HEK293 (cell line): ENCODE measurements around the gene PLEKHA7.

Source experiments
- CTCF ChIA-PET: fragments of 350-600 bp; formaldehyde crosslinking; extraction: SDS; loops from one replicate; lab custom pipeline; 2021; ENCODE audit warnings: antibody characterized with exemption; lab: Yijun Ruan, JAX
- POLR2A ChIA-PET: fragments of 300-600 bp; formaldehyde crosslinking; extraction: SDS; loops from one replicate; lab custom pipeline; 2020; ENCODE audit warnings: antibody characterized with exemption, inconsistent platforms; lab: Yijun Ruan, JAX
- H3K27ac ChIP-seq: fragments of 200-500 bp; sonication (Bioruptor generic); 2 replicates; pipeline ENCODE4 v1.5.1; 2014; ENCODE audit warnings: low read depth, low read length, control low read depth, inconsistent platforms; ENCODE audit errors: extremely low read depth
- H3K36me3 ChIP-seq, 2 experiments: fragments of 200-500 bp in 1 of 2; sonication (Bioruptor generic) in 1 of 2; 1 replicate in 1 of 2; 2 replicates in 1 of 2; pipeline ENCODE4 v1.5.1; 2014 to 2017; ENCODE audit warnings: inconsistent platforms in 2 of 2, low read length in 2 of 2; ENCODE audit not compliant: control insufficient read depth in 2 of 2, insufficient read depth in 1 of 2
- H3K4me1 ChIP-seq: fragments of 200-500 bp; sonication (Bioruptor generic); 2 replicates; pipeline ENCODE4 v1.5.1; 2014; ENCODE audit warnings: mild to moderate bottlenecking, low read length, inconsistent platforms; ENCODE audit not compliant: control insufficient read depth, insufficient read depth
- H3K4me3 ChIP-seq: 2 replicates; pipeline ENCODE4 v1.5.1; 2011; ENCODE audit warnings: low read depth, mild to moderate bottlenecking, control low read depth, low read length, moderate library complexity
- H3K9me3 ChIP-seq: fragments of 200-500 bp; sonication (Bioruptor generic); 2 replicates; pipeline ENCODE4 v1.5.1; 2014; ENCODE audit warnings: low read depth, low read length, inconsistent platforms; ENCODE audit not compliant: control insufficient read depth, insufficient read depth
- PATZ1 ChIP-seq: fragments of 450-650 bp; formaldehyde crosslinking; IDR thresholded peaks from 2 replicates; pipeline ENCODE4 v1.5.1; 2016; ENCODE audit warnings: missing biosample characterization, missing genetic modification characterization
- PRDM10 ChIP-seq: fragments of 450-650 bp; formaldehyde crosslinking; IDR thresholded peaks from 2 replicates; pipeline ENCODE4 v1.5.1; 2016; ENCODE audit warnings: missing biosample characterization, missing genetic modification characterization
- PRDM2 ChIP-seq: fragments of 450-650 bp; formaldehyde crosslinking; IDR thresholded peaks from 2 replicates; pipeline ENCODE4 v1.5.1; 2016; ENCODE audit warnings: missing biosample characterization, missing genetic modification characterization, borderline replicate concordance
- YY2 ChIP-seq: fragments of 450-650 bp; formaldehyde crosslinking; IDR thresholded peaks from 2 replicates; pipeline ENCODE4 v1.5.1; 2016; ENCODE audit warnings: missing biosample characterization, missing genetic modification characterization
- ZBTB7A ChIP-seq: fragments of 450-650 bp; formaldehyde crosslinking; IDR thresholded peaks from 2 replicates; pipeline ENCODE4 v1.5.1; 2016; ENCODE audit warnings: low read depth, missing biosample characterization, missing genetic modification characterization
- ZNF138 ChIP-seq: fragments of 450-650 bp; formaldehyde crosslinking; IDR thresholded peaks from 2 replicates; pipeline ENCODE4 v1.5.1; 2016; ENCODE audit warnings: missing biosample characterization, missing genetic modification characterization, borderline replicate concordance
- ZNF157 ChIP-seq: fragments of 450-650 bp; formaldehyde crosslinking; IDR thresholded peaks from 2 replicates; pipeline ENCODE4 v1.5.1; 2016; ENCODE audit warnings: missing biosample characterization, missing genetic modification characterization
- ZNF175 ChIP-seq: fragments of 450-650 bp; formaldehyde crosslinking; IDR thresholded peaks from 2 replicates; pipeline ENCODE4 v1.5.1; 2016; ENCODE audit warnings: missing biosample characterization, missing genetic modification characterization
- ZNF248 ChIP-seq: fragments of 450-650 bp; formaldehyde crosslinking; IDR thresholded peaks from 2 replicates; pipeline ENCODE4 v1.5.1; 2017; ENCODE audit warnings: missing biosample characterization, missing genetic modification characterization
- ZNF292 ChIP-seq: fragments of 450-650 bp; formaldehyde crosslinking; IDR thresholded peaks from 2 replicates; pipeline ENCODE4 v1.5.1; 2016; ENCODE audit warnings: low read depth, missing biosample characterization, missing genetic modification characterization, borderline replicate concordance
- ZNF521 ChIP-seq: fragments of 450-650 bp; formaldehyde crosslinking; IDR thresholded peaks from 2 replicates; pipeline ENCODE4 v1.5.1; 2017; ENCODE audit warnings: missing biosample characterization, mild to moderate bottlenecking, missing genetic modification characterization
- ZNF561 ChIP-seq: fragments of 450-650 bp; IDR thresholded peaks from 2 replicates; pipeline ENCODE4 v1.5.1; 2018; ENCODE audit warnings: missing biosample characterization, missing genetic modification characterization, borderline replicate concordance
- ZNF571 ChIP-seq: fragments of 450-650 bp; formaldehyde crosslinking; IDR thresholded peaks from 2 replicates; pipeline ENCODE4 v1.5.0; 2017; ENCODE audit warnings: missing biosample characterization, missing genetic modification characterization
- ZNF585B ChIP-seq: fragments of 450-650 bp; formaldehyde crosslinking; IDR thresholded peaks from 2 replicates; pipeline ENCODE4 v1.5.1; 2016; ENCODE audit warnings: missing biosample characterization, missing genetic modification characterization
- ZNF626 ChIP-seq: fragments of 450-650 bp; sonication (Bioruptor Pico); formaldehyde crosslinking; IDR thresholded peaks from 2 replicates; pipeline ENCODE4 v1.5.1; 2018; ENCODE audit warnings: missing biosample characterization, missing genetic modification characterization, inconsistent platforms
- ZNF701 ChIP-seq: fragments of 450-650 bp; formaldehyde crosslinking; IDR thresholded peaks from 2 replicates; pipeline ENCODE4 v1.5.1; 2016; ENCODE audit warnings: missing biosample characterization, missing genetic modification characterization
- TF ChIP-seq, protein P1 (sequence below): fragments of 450-650 bp; formaldehyde crosslinking; conservative IDR thresholded peaks from 2 replicates; pipeline ENCODE4 v1.5.1; 2016; ENCODE audit warnings: low read depth, missing biosample characterization, missing genetic modification characterization

PLEKHA7 gene

GRCh38 chr11:16749666-16750065 lies 264.5 kb downstream of the PLEKHA7 start:
- CTCF ChIA-PET: no interaction called here
- Histone ChIP-seq H3K4me3 (no peak overlapping the region), H3K9me3 (no peaks in the 10 kb centered on the region), H3K27ac (no peak overlapping the region), H3K36me3 (peaks cover 34 to 99% of the 10 kb centered on the region in 2 experiments), H3K4me1 (no peaks in the 10 kb centered on the region)
- POLR2A ChIA-PET: interaction anchor here (0.6 to 1.1 kb wide), 3 partner anchors 9 to 260 kb away, joined by 3 to 5 read pairs (median 3); no protein-coding TSS in a partner anchor
- no peak for TF ChIP-seq YY2 (tag by site-specific recombination)

DNA sequence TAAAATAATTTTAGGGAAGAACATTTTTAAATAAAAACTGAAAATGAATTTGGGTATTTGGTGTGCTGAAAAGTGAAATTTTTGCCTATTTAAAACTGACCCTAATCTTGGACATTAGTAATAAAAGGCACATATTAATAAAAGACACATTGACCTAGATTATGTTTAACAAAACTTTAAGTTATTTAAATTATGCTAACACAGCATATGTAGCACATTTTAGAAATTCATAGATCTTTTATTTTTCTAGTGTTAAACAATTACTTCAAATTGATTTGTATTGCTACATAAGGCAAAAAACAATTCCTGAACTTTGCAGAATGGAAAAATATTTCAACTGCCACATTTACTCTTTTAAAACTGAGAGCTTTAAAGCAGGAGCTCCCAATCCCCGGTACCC lies 265.1 kb downstream of the PLEKHA7 start:
- no peak overlapping the region for H3K27ac ChIP-seq
- ChIA-PET POLR2A (interaction anchor here (1.1 kb wide), 1 partner anchor 8 kb away, joined by 5 read pairs; no protein-coding TSS in a partner anchor), CTCF (interaction anchor here (0.6 to 0.8 kb wide), 2 partner anchors 1092 to 1141 kb away, joined by 3 read pairs; no protein-coding TSS in a partner anchor)
- peaks cover 30 to 100% of the 10 kb centered on the region in 2 experiments for H3K36me3 ChIP-seq
- no peak overlapping the region for H3K4me3 ChIP-seq
- H3K4me1 ChIP-seq: no peaks in the 10 kb centered on the region
- no peaks in the 10 kb centered on the region for H3K9me3 ChIP-seq
- TF ChIP-seq ZNF701 (tag by site-specific recombination) (no peak), ZNF626 (tag by site-specific recombination) (no peak), PRDM2 (tag by site-specific recombination) (no peak), ZNF585B (no peak), ZNF571 (no peak), ZNF561 (tag by site-specific recombination) (no peak), PRDM10 (tag by site-specific recombination) (no peak), ZNF521 (no peak), ZNF157 (tag by site-specific recombination) (no peak), ZNF292 (tag by site-specific recombination) (no peak), PATZ1 (no peak), ZBTB7A (tag by site-specific recombination) (no peak), ZNF175 (tag by site-specific recombination) (no peak), ZNF248 (no peak), ZNF138 (tag by site-specific recombination) (no peak)
- TF ChIP-seq, protein P1, sequence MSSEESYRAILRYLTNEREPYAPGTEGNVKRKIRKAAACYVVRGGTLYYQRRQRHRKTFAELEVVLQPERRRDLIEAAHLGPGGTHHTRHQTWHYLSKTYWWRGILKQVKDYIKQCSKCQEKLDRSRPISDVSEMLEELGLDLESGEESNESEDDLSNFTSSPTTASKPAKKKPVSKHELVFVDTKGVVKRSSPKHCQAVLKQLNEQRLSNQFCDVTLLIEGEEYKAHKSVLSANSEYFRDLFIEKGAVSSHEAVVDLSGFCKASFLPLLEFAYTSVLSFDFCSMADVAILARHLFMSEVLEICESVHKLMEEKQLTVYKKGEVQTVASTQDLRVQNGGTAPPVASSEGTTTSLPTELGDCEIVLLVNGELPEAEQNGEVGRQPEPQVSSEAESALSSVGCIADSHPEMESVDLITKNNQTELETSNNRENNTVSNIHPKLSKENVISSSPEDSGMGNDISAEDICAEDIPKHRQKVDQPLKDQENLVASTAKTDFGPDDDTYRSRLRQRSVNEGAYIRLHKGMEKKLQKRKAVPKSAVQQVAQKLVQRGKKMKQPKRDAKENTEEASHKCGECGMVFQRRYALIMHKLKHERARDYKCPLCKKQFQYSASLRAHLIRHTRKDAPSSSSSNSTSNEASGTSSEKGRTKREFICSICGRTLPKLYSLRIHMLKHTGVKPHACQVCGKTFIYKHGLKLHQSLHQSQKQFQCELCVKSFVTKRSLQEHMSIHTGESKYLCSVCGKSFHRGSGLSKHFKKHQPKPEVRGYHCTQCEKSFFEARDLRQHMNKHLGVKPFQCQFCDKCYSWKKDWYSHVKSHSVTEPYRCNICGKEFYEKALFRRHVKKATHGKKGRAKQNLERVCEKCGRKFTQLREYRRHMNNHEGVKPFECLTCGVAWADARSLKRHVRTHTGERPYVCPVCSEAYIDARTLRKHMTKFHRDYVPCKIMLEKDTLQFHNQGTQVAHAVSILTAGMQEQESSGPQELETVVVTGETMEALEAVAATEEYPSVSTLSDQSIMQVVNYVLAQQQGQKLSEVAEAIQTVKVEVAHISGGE (tag by site-specific recombination): no peak
